ENCODE data around the gene NCAPD3. TPM values are rescaled to one million over a fixed set of nuclear protein-coding genes. Genes with fewer than 3 reads are reported as not detected.

NCAPD3 gene
- total RNA-seq, 1 experiment from 2014 or later: 52.2 TPM

DNA sequence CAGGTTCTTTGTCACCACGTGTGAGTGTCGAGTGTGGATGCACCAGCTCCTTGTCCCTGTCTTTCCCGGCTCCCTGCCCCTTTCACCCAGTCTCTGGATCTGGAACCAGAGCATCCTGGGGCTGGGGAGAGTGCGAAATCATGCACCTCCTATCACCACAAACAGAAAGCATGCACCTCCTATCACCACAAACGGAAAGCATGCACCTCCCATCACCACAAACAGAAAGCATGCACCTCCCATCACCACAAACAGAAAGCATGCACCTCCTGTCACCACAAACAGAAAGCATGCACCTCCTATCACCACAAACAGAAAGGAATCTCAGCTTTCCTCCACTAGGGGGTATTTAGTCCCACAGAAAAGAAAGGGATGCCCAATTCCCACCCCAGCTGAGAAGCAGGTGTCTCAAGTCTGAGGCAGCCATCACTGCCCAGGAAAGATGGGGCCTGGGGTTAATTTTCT lies 46.5 kb upstream of the NCAPD3 start:
- Histone ChIP-seq H2BK5ac (ENCODE audit: insufficient read length, low read length) (no peak overlapping the region), H2BK15ac (ENCODE audit: low read depth, low read length) (no peak overlapping the region), H3K79me1 (ENCODE audit: insufficient read depth, low read depth, low read length, poor library complexity, severe bottlenecking) (no peaks in the 10 kb centered on the region), H3K23ac (ENCODE audit: insufficient read length, low read depth, low read length) (no peak overlapping the region), H3T11ph (ENCODE audit: low read length) (no peak overlapping the region), H3K27ac (ENCODE audit: insufficient read length, low read depth, low read length) (no peak overlapping the region), H3K18ac (ENCODE audit: insufficient read length, low read depth, low read length) (no peak overlapping the region), H2BK120ac (ENCODE audit: low read depth, low read length, poor library complexity, severe bottlenecking) (no peak overlapping the region), H4K8ac (replicated peaks; ENCODE audit: insufficient read length, low read depth, low read length) (no peak overlapping the region), H2BK12ac (ENCODE audit: insufficient read length, low read depth, low read length) (no peak overlapping the region), H4K91ac (ENCODE audit: insufficient read length, low read depth, low read length) (no peak overlapping the region), H2BK20ac (ENCODE audit: low read depth, low read length, poor library complexity, severe bottlenecking) (no peak overlapping the region), H3K14ac (ENCODE audit: insufficient read depth, low read length) (no peak overlapping the region), H3K4me2 (ENCODE audit: insufficient read depth, insufficient read length, low read length) (no peak overlapping the region), H3K56ac (ENCODE audit: insufficient read length, low read depth, low read length) (no peak overlapping the region), H2AFZ (ENCODE audit: low read length) (no peak overlapping the region), H4K5ac (ENCODE audit: insufficient read length, low read depth, low read length) (no peak overlapping the region), H3K4me1 (ENCODE audit: insufficient read depth, low read length) (peaks cover 20% of the 10 kb centered on the region), H3K23me2 (ENCODE audit: insufficient read length, low read depth, low read length, poor library complexity, severe bottlenecking) (peaks cover 10% of the 10 kb centered on the region), H2AK5ac (ENCODE audit: insufficient read length, low read length) (no peak overlapping the region), H3K27me3 (ENCODE audit: insufficient read depth, low read length) (no peaks in the 10 kb centered on the region), H3K79me2 (ENCODE audit: insufficient read depth, low read length) (peaks cover 12% of the 10 kb centered on the region; the same call in 1 of the 2 replicates), H3K9ac (ENCODE audit: extremely low read depth, insufficient read length, low read length) (no peak overlapping the region), H3K9me3 (ENCODE audit: control insufficient read depth, low read depth, low read length) (no peaks in the 10 kb centered on the region), H4K20me1 (ENCODE audit: control insufficient read depth, insufficient read depth, insufficient read length) (no peaks in the 10 kb centered on the region), H3K4ac (ENCODE audit: low read depth, low read length) (no peak overlapping the region)
- peaks cover 66 to 76% of the 10 kb centered on the region in 2 experiments for H3K4me1 Mint-ChIP-seq
- peak overlapping the region; percentile 15 to 27; a peak in 3 of 5 replicates for H3K4me3 Mint-ChIP-seq
- H3K27me3 Mint-ChIP-seq (ENCODE audit: low read depth): peaks cover 1% of the 10 kb centered on the region; the same call in 1 of the 2 replicates
- WGBS (ENCODE audit: extremely low coverage, insufficient read length, low lambda C conversion rate): no CpG with 5 or more reads among the region's 5 CpGs
- peak; percentile 40 for DNase-seq
- H3K27ac Mint-ChIP-seq: no peak overlapping the region
- H3K9me3 Mint-ChIP-seq: no peaks in the 10 kb centered on the region; a peak in 1 of 5 replicates
- TF ChIP-seq, protein P1, sequence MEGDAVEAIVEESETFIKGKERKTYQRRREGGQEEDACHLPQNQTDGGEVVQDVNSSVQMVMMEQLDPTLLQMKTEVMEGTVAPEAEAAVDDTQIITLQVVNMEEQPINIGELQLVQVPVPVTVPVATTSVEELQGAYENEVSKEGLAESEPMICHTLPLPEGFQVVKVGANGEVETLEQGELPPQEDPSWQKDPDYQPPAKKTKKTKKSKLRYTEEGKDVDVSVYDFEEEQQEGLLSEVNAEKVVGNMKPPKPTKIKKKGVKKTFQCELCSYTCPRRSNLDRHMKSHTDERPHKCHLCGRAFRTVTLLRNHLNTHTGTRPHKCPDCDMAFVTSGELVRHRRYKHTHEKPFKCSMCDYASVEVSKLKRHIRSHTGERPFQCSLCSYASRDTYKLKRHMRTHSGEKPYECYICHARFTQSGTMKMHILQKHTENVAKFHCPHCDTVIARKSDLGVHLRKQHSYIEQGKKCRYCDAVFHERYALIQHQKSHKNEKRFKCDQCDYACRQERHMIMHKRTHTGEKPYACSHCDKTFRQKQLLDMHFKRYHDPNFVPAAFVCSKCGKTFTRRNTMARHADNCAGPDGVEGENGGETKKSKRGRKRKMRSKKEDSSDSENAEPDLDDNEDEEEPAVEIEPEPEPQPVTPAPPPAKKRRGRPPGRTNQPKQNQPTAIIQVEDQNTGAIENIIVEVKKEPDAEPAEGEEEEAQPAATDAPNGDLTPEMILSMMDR (conservative IDR thresholded peaks at IDR 0.05): peak; percentile 61
- H3K36me3 Mint-ChIP-seq (ENCODE audit: insufficient read depth in 1 of 3, low read depth in 3 of 3): peaks cover 0 to 4% (median 1%) of the 10 kb centered on the region in 3 experiments; a peak in 2 of 7 replicates
